ENCODE data around the gene ZNF423. TPM values are rescaled to one million over a fixed set of nuclear protein-coding genes. Genes with fewer than 3 reads are reported as not detected.

ZNF423 gene
- total RNA-seq, 1 donor from 2014 or later: 3.9 TPM

DNA sequence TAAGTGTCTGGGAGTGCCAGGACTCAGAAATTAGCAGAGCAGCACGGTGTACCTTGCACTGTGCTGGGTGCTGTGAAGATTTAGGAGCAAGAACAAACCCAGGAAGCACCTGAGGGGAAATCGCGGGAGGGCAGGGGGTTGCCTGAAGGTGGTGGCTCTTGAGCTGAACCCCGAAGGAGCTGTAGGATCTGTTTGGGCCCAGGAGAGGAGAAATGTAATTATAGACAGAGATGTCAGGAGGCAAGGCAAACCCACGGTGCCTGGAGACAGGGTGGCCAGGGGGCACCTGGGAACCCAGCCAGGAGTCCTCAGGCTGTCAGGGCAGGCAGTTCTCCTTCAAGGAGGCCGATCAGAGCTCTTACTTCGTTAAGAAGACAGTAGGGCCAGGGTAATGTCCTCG is 373.2 kb downstream of the ZNF423 start:
- no peak for DNase-seq (ENCODE audit: low read depth in 2 of 2)

- no peak for DNase-seq (ENCODE audit: low read depth in 2 of 2)
Measured at GRCh38 chr16:49478616-49479015, 377.3 kb downstream of the ZNF423 start.

- DNase-seq (ENCODE audit: low read depth in 2 of 2): no peak
Measured at GRCh38 chr16:49478107-49478506, 377.8 kb downstream of the ZNF423 start.

GRCh38 chr16:49477250-49477895 is 378.5 kb downstream of the ZNF423 start:
- DNase-seq (ENCODE audit: low read depth in 2 of 2): no peak

DNA sequence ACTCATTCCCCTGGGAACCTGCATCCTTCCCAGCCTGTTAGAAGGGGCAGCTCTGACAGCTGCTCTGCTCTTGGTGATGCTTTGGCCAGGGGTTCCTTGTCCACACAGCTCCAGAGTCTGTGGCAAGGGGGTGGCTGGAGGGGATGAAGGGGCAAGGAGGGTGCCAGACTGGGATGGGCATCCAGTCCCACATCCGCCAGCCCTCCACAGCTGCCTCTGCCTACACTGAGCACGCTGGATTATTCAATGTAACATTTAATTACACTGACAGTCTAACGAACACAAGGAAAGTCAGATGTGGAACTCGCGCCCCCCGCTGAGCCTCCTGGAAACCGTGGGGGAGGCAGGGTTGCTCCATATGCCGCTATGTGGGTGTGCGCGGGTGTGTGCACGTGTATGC is 381.2 kb downstream of the ZNF423 start:
- DNase-seq (ENCODE audit: low read depth in 2 of 2): no peak

- DNase-seq (ENCODE audit: low read depth in 2 of 2): no peak
Measured at GRCh38 chr16:49473773-49474172, 382.1 kb downstream of the ZNF423 start.

DNA sequence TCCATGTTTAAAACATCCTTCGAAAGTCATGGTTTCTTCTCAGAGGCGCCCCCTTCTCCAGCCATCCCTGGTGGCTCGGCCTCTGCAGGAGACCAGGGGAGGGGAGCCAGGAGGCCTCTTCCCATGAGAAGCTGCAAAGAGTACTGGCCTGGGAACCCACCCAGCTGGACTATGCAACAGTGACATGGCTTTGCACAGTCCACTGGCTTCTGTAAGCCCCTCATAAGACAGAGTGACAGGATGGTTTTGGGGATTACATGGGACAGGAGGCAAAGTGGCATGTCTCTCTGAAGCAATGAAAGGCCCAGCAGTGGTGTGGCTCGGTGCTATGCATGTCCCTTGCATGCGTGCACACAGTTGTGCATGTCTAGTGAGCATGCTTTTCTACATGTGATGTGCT is 382.8 kb downstream of the ZNF423 start:
- DNase-seq (ENCODE audit: low read depth in 2 of 2): no peak

DNA sequence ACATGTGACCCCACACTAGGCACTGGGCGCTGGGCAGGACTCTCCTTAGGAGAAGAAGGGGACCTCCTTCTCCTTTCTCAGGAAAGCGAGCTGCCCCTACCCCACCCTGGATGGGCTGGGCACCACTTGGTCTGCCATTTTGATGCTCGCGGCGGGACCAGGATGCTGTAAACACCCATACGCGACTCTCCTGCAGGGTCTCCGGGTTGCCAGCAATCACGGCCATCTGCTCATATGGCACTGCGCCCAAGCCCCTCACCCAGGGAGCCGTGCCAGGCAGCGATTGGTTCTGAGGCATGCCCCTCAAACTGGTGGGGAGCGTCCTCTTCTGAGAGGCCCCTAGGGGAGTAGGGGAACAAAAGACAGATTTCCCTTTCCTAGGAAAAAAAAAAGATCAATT is 383.3 kb downstream of the ZNF423 start:
- DNase-seq (ENCODE audit: low read depth in 2 of 2): no peak

GRCh38 chr16:49471038-49471727 is 384.7 kb downstream of the ZNF423 start:
- no peak for DNase-seq (ENCODE audit: low read depth in 2 of 2)

- no peak for DNase-seq (ENCODE audit: low read depth in 2 of 2)
Measured at GRCh38 chr16:49470513-49470991, 385.4 kb downstream of the ZNF423 start.

DNA sequence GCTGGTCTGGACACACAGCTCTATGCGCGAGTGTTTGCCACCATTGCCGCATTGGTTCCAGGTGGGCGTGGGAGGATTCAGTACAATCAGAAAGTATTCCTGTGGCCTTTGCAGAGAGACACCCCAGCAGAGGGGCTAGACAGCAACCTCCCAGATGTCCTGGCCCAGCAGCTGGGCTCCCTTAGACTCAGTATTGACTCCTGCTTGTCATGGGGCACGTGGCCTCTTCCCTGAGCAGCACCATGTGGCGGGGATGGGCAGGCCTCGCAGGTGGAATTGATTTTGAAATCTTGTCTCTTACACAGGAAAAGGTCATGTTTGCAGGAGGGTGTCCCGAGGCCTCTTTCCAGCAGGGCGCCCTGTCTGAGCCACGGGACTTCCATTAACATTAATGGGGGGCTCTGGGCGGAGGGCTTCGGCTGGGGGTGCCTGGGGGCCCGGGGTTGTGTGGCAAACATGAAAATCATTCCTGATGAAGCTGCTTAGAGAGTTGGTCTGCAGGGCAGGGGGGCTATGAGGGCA is 385.9 kb downstream of the ZNF423 start:
- DNase-seq (ENCODE audit: low read depth in 2 of 2): no peak

DNA sequence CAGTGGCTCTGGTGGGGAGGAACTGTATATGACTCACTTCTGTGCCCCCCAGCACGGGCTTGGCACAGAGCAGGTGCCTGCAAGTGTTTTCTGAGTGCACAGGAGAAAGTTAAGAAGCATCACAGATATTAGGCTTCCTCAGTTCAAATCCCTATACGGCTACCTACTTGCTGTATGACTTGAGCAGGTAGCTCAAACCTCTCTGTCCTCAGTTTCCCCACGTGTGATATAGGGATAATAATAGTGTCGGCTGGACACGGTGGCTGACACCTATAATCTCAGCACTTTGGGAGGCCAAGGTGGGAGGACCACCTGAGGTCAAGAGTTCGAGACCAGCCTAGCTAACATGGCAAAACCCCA is 386.6 kb downstream of the ZNF423 start:
- DNase-seq (ENCODE audit: low read depth in 2 of 2): no peak

DNA sequence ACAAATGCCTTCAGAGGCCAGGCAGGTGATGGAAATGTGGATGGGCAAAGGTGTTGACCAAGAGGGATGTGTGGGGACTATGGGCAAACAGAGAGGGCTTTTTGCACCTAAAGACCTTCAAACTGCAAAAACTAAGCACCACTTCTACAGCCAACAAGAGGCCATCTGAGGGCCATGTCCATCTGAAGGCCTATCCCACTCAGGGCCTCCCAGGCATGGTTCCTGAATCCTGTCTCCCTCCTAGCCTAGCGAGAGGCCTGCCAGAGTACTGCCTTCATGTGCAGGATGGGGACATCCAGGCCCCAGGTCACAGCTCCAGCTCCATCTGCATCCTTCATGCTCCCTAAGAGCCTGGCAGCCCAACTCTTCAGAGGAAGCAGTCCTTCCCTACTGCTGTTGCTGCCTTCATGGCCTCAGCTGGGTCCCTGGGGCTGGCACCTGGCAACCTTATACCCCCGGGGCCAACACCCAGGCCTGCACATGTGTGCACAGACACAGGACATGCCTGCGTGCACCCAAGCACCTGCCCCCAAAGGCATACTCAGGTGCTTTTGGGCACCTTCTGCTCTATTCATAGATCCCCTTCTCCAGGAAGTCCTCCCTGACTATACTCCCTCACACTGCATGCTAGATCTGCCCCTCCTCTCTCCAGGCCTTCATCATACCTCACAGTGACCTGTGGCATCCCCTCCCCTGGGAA is 387.2 kb downstream of the ZNF423 start:
- no peak for DNase-seq (ENCODE audit: low read depth in 2 of 2)

- no peak for DNase-seq (ENCODE audit: low read depth in 2 of 2)
Measured at GRCh38 chr16:49467540-49468372, 388.2 kb downstream of the ZNF423 start.

DNA sequence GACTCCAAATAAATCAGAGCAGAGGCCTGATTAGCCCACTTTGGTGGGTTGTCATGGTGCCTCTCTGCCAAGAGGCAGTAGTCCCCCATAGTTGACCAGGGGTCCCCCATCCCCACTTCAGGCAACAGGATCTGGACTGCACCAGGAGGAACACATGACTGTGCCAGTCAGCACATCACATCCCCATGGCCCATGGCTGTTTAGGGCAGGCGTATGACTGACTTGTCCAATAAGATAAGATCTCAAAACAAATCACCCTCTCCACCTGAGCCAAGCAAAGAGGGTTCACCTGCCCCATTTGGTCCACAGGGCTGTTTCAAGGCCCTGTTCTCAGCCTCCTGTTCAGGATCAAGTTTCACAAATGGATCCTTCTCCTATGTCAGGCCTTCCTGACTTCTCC is 389.0 kb downstream of the ZNF423 start:
- no peak for DNase-seq (ENCODE audit: low read depth in 2 of 2)

GRCh38 chr16:49466529-49466831 is 389.4 kb downstream of the ZNF423 start:
- DNase-seq (ENCODE audit: low read depth in 2 of 2): no peak

GRCh38 chr16:49465661-49466528 is 390.0 kb downstream of the ZNF423 start:
- no peak for DNase-seq (ENCODE audit: low read depth in 2 of 2)

GRCh38 chr16:49464877-49465504 is 390.9 kb downstream of the ZNF423 start:
- no peak for DNase-seq (ENCODE audit: low read depth in 2 of 2)

DNA sequence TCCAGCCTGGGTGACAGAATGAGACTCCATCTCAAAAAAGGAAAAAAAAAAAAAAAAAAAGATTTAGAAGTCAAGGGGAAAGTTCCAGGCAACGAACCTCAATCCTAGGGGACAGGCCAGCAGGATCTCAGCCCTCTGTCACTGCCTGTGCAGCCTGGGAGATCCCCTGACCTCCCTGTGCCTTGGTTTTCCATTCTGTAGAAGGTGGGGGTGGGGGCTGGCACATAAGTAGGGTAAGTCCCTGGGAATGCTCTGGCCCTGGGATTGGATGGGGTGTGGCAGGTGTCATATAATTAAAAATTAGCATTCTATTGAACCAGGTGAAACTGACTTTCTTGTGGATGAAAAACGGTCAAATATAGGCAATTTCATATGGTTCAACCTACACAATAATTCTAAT is 391.8 kb downstream of the ZNF423 start:
- DNase-seq (ENCODE audit: low read depth in 2 of 2): no peak

DNA sequence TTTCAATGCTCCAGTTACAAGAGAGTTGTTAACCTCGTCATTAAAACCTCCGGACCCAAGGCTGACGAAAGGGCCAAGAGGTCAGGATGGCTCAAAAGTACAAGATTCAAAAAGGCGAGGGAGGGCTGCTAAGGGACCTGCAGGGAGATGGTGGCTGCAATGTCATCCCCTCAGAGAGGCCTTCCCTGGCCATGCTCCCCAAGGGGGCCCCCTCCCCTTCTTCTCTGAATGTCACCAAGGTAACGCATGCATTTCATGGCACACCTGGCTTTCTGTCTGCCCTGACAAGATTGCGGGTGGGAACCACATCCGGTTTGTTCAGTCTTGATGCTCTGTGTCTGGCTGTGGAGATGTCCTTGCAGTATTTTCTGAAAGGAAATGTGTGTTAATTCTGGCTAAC is 392.4 kb downstream of the ZNF423 start:
- DNase-seq (ENCODE audit: low read depth in 2 of 2): no peak
